NK-92 (cell line): ENCODE results near the gene CPAMD8.
"Not testable (repeated sequence)": the region's sequence is repeated elsewhere in the genome, so short reads cannot be mapped to it uniquely, and the experiment has no call there.

Source experiments
- DNase-seq: peaks from one replicate; lab custom pipeline; 2025; ENCODE audit not compliant: unreplicated experiment; lab: John Stamatoyannopoulos, UW

The CPAMD8 gene

DNA sequence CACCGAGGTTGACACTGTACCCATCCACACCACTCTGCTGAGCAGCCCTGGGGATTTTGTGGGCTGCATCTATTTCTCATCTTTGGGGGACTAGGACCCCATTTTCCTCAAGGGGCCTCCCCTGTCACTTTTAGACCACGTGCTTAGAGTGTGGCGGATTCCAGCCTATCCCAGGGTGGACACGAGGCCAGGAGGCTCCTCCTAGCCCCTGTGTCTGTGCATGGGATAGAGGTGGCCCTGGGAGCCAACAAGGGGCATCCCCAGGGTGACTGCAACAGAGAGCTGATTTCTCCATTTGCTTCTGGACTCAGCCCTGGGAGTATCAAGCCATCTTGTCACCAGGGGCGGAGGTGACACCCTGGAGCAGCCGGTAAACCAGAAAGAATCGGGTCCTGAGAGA lies 24.2 kb downstream of the CPAMD8 start:
- DNase-seq: no peak

DNA sequence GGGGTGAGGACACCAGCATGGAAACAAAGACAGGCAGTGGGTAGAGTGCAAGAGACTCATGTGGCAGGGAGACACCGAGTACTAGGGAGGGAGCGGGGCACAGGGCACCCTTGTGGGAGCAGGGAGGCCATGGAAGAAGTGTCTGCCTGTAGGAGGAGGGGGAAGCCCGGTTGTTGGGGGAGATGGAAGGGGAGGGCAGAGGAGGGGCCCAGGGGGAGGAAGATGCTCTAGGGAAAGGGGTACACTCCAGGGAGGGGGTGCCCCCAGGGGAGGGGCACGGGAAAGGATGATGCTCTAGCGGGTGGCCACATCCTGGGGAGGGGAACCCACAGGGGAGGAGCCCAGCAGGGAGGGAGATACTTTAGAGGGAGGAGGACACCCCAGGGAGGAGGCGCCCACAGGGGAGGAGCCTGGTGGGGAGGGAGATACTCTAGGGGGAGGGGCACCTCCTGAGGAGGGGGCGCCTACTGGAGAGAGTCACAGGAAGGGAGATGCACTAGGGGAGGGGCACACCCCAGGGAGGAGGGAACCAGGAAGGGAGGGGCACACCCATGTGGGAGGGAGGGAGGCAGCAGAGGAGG lies 24.9 kb downstream of the CPAMD8 start:
- no peak for DNase-seq

GRCh38 chr19:16998635-16999194 lies 27.9 kb downstream of the CPAMD8 start:
- DNase-seq: no peak

GRCh38 chr19:16996838-16997490 lies 29.6 kb downstream of the CPAMD8 start:
- DNase-seq: not testable (repeated sequence)

DNA sequence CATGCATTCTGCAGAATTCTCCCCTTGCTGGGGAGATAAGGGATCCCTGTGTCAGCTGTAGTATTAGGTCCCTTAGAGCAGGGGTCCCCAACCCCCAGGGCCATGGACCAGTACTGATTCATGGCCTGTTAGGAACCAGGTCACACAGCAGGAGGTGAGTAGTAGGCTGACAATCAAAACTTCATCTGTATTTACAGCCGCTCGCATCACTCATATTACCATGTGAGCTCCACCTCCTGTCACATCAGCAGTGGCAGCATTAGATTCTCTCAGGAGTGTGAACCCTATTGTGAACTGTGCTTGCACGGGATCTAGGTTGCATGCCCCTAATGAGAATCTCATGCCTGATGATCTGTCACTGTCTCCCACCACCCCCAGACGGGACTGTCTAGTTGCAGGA lies 37.9 kb downstream of the CPAMD8 start:
- DNase-seq: no peak

DNA sequence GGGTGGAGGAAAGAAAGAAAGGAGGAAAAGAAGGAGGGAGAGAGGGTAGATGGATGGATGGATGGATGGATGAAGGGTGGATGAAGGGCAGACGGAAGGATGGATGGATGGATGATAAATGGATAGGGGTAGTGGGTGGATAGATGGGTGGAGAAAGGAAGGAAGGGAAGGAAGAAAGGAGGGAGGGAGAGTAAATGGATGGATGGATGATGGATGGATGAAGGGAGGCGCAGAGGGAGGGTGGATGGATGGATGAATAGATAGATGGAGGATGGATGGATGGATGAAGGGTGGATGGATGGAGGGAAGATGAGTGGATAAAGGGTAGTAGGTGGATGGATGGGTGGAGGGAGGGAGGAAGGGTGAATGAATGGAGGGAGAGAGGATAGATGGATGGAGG lies 41.2 kb downstream of the CPAMD8 start:
- no peak for DNase-seq

DNA sequence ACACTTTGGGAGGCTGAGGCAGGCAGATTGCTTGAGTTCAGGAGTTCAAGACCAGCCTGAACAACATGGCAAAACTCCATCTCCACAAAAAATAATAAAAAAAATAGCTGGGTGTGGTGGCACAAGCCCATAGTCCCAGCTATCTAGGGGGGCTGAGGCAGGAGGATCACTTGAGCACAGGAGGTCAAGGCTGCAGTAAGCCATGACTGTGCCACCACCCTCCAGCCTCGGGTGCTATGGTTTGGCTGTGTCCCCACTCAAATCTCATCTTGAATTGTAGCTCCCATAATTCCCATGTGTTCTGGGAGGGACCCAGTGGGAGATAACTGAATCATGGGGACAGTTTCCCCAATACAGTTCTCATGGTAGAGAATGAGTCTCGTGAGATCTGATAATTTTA lies 44.0 kb downstream of the CPAMD8 start:
- not testable (repeated sequence) for DNase-seq

- no peak for DNase-seq
These were observed 47.5 kb downstream of the CPAMD8 start for GRCh38 chr19:16978839-16979802.

DNA sequence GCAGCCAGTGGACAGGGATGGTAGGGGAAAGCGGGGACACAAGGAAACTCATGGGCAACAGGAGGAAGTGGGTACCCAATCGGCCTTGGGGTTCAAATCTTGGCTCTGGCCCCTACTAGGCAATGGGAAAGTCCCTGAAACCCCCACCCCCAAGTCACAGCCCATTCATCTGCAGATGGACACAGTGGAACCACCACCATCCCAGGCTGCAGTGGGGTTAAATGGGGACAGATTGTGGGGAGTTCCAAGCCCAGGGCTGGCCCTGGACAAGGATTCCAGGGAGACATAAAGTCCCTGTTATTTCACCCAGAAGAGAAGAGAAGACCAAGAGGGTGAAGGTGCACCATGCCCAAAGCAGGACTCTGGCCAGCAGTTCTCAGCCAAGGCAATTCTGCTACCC lies 48.5 kb downstream of the CPAMD8 start:
- no peak for DNase-seq

GRCh38 chr19:16977306-16977705 lies 49.3 kb downstream of the CPAMD8 start:
- DNase-seq: no peak

DNA sequence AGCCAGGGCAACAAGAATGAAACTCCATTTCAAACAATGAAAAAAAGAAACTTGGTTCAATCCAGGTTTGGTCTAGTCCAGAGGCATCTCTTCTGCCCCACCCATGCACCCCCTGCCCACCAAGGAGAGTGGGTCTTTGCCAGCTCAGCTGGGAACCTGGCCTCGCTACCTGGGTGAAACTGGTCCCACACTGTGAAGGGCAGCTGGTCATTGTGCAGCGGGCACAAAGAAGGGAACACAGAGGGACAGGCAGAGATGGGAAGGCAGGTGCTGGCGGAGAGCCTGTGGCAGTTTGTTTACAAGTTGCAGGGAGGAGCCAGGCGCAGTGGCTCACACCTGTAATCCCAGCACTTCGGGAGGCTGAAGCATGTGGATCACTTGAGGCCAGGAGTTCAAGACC lies 50.2 kb downstream of the CPAMD8 start:
- no peak for DNase-seq

DNA sequence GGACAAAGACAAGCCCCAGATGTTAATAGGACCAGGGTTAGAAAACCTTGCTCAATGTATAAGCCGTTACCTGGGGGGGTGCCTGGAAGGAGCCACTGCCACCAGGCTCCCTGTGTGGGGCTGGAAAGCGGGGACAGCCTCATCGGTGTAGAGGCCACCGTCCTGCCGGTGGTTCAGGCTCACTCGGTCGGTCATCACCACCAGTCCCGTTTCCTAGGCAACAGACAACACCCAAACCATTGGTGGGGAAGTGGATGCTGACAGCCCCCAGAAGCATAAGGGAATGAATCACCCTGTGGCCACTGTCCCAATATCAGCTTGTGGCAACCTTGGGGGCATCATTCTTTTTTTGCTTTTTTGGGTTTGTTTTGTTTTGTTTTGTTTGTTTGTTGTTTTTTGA lies 55.8 kb downstream of the CPAMD8 start:
- DNase-seq: no peak

DNA sequence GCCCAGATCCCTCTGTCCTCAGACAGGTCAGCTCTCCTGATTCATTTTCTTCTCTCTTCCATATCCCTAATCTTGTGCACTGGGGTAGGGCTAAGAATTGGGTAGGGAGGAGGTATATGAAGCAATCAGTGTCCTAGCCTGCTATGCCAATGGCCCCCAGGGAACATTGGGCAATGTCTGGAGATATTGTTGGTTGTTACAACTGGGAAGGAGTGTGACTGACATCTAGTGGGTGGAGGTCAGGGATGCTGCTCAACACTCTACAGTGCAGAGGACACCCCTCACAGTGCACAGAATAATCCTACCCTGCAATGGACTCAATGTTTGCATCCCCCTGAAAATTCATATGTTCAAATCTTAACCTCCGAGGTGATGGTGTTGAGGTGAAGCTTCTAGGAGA lies 57.5 kb downstream of the CPAMD8 start:
- no peak for DNase-seq

GRCh38 chr19:16960996-16961822 lies 65.4 kb downstream of the CPAMD8 start:
- not testable (repeated sequence) for DNase-seq

GRCh38 chr19:16958277-16958676 lies 68.3 kb downstream of the CPAMD8 start:
- not testable (repeated sequence) for DNase-seq

GRCh38 chr19:16957855-16958254 lies 68.8 kb downstream of the CPAMD8 start:
- DNase-seq: no peak

DNA sequence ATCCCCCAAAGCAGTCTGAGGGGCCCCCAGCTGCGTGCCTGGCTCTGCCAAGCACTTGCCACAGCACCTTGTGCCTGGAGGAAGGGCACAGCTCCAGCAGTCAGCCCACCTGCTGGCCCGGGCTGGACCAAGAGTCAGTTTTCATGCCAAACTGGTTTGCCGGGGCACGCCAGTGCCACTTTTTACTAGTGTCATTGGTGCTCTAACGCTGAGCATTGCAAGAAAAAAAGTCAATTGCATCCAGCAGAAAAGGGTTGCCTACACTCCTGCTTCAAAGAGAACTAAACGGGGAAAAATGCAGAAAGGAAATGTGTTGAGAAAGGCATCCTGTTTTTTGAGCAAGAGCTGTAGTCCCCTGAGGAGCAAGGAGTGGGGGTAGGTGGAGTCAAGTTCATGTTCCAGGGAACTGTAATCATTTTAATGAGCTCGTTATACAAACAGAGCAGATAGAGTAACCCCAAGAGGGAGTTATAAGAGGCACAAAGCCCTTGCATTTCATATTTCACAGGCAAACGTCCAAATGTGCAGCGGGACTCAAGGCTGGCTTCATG lies 69.4 kb downstream of the CPAMD8 start:
- no peak for DNase-seq

DNA sequence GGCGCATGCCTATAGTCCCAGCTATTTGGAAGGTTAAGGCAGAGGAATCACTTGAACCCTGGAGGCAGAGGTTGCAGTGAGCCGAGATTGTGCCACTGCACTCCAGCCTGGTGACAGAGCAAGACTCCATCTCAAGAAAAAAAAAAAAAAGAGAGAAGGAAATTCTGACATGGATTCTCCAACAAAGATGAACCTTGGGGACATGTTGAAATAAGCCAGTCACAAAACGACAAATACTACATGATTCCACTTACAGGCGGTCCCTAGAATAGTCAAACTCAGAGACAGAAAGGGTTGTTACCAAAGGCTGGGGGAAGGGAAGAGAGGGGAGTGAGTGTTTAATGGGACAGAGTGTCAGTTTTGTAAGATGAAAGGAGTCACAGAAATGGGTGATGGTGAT lies 71.4 kb downstream of the CPAMD8 start:
- DNase-seq: no peak

DNA sequence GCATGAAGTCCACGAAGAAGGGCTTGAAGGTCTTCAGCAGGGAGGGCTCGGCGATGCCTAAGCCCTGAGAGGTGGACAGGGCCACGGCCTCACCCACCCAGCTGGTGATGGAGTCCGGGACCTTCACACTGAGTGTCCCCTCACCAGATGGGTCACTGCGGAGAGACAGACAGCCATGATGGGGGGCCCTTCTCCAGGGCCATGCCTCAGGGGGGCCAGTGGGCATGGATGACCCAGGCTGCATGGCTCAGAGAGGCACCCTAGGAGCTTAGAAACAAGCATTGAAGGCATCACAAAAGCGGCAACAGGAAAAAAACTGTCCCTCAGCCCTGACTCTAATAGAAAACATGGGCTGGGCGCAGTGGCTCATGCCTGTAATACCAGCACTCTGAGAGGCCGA lies 74.6 kb downstream of the CPAMD8 start:
- DNase-seq: no peak

DNA sequence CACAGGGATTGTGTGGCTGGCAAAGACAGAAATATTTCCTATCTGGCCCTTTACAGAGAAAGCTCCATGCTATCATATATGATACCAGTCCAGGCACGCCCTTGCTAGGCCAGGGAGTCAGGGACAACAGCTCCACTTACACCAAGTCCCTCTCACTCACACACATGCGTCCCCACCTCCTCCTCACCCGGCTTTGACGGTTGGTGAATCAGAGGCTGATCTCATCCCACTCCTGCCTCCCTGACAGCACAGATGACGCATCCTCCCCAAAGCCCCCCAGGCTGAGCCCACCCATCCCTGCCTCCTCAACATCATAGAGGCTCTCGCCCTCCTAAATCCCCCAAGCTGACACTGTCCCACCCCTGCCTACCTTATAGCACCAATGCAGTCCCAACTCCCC lies 75.1 kb downstream of the CPAMD8 start:
- no peak for DNase-seq
